T-helper 17 cell (primary cell): ENCODE measurements around the gene MYBL2. TPM values are rescaled to one million over a fixed set of nuclear protein-coding genes. Genes with fewer than 3 reads are reported as not detected.

Experiments used
- ATAC-seq: fragments of 150-1000 bp; cut with Tn5 transposase; 2 replicates; pipeline ENCODE4 v1.10.0; 2021; ENCODE audit warnings: mild to moderate bottlenecking, moderate library complexity
- DNase-seq, 3 donors: peaks; one replicate each; pipeline versions ENCODE4 v3.0.0 to v3.0.0-alpha.2; 2020 to 2021
- H3K9me3 ChIP-seq: one replicate; pipeline ENCODE4 v1.7.0; 2013; ENCODE audit warnings: low read length, mild to moderate bottlenecking; ENCODE audit not compliant: control insufficient read depth, poor library complexity, severe bottlenecking
- H3K27ac Mint-ChIP-seq: one replicate; pipeline ENCODE4 v1.8.0; 2022; ENCODE audit warnings: mild to moderate bottlenecking, moderate library complexity, mixed read lengths
- H3K27me3 Mint-ChIP-seq: one replicate; pipeline ENCODE4 v1.8.0; 2022; ENCODE audit warnings: mixed read lengths
- H3K36me3 Mint-ChIP-seq: one replicate; pipeline ENCODE4 v1.8.0; 2022; ENCODE audit warnings: low read depth, mixed read lengths
- H3K4me1 Mint-ChIP-seq: one replicate; pipeline ENCODE4 v1.8.0; 2022; ENCODE audit warnings: mild to moderate bottlenecking, mixed read lengths
- H3K4me3 Mint-ChIP-seq: one replicate; pipeline ENCODE4 v1.8.0; 2022; ENCODE audit warnings: mild to moderate bottlenecking, moderate library complexity, mixed read lengths
- total RNA-seq, 4 donors: library from RNA in 2 of 4; stranded (reverse) in 2 of 4; gene quantifications; one replicate each; pipeline ENCODE4 v1.2.3 and lab custom pipeline; 2022 to 2026

Gene MYBL2
- total RNA-seq, 2 donors from 2014 or later = 0.44 to 1.6 TPM

DNA sequence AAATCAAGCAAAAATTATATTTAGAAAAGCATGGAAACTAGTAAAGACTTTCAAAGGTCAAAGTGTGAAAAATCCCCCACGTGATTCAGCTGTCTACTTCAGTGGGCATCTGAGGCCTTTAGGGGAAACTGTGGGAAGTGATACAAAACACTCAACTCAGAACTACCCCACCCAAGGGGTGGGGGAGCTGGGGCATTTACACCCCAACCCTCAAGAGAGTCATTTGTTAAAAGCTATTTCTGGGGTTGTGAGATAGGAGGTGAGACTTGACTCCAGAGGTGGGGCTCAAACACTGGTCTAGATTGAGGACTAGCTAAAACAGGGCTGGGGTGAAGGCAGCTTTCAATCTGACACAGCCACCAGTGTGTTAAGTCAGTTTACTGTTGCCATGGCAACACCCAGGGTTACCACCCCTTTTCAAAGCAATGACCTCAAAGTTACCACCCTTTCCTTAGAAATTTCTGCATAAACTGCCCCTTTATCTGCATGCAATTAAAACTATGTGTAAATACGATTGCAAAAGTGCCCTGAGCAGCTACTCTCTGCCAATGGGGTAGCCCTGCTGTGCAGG, 69.8 kb downstream of the MYBL2 start:
- H3K27me3 Mint-ChIP-seq = peaks cover 20% of the 10 kb centered on the region

DNA sequence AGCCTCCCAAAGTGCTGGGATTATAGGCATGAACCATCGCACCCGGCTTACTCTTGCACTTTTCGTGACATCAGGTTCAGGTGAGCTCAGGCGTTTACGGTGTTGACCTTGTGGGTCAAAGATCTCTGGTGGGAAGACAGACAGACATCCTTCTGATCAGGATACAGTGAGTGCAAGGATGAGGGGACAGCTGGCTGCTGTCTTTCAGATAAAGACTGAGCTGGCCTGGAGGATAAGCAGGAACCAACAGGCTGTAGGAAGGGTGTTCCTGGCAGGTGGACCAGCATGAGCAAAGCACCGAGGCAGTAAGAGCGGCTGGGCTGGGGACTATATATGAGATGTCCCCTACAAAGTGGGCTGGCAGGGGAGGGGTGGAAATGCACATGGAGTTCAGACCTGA, 71.0 kb downstream of the MYBL2 start:
- peaks cover 3% of the 10 kb centered on the region for H3K4me1 Mint-ChIP-seq
- no peak overlapping the region for H3K27ac Mint-ChIP-seq

More for the DNA sequence above, 69.8 kb downstream of the MYBL2 start:
- H3K4me1 Mint-ChIP-seq = peaks cover 3% of the 10 kb centered on the region
- peaks cover 2% of the 10 kb centered on the region for H3K36me3 Mint-ChIP-seq
- DNase-seq = no peak
- no peak overlapping the region for H3K4me3 Mint-ChIP-seq
- no peak overlapping the region for H3K27ac Mint-ChIP-seq
- no peaks in the 10 kb centered on the region for H3K9me3 ChIP-seq
- ATAC-seq = peak; percentile 41

DNA sequence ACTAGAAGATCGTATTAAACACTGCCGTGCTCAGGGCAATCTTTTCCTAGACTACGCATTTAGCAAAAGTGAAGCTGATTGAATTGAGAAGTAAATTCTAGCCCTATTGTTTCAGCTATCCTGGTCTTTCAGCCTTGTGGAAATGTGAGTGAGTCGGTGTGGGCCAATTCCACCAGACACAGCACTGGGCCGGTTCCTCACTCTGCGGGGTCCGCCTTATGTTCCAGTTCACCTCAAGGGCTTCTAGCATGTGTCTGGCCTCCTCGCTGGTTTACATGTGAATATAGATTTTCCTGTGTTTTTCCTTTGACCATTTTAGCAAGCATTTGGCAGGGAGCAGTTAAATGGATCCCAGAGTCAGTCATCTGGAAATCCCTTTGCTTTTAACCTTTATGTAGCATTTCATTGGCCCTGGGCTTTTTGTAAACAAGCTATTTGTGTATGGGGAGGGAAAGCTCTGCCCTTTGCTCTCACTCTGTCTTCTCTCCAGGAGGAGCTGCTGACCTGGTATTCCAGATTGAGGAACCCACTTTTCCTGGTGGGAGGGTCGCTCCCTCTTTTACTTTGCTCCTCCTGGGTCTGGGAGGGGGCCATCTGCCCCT, 72.3 kb downstream of the MYBL2 start:
- no peaks in the 10 kb centered on the region for H3K4me1 Mint-ChIP-seq
- DNase-seq (no peak), ATAC-seq (no peak)
- no peaks in the 10 kb centered on the region for H3K9me3 ChIP-seq
- H3K27ac Mint-ChIP-seq = no peak overlapping the region
- H3K27me3 Mint-ChIP-seq = peaks cover 26% of the 10 kb centered on the region
- H3K4me3 Mint-ChIP-seq = no peak overlapping the region
- peaks cover 2% of the 10 kb centered on the region for H3K36me3 Mint-ChIP-seq

More for the DNA sequence above, 71.0 kb downstream of the MYBL2 start:
- no peak for DNase-seq
- Mint-ChIP-seq H3K36me3 (peaks cover 2% of the 10 kb centered on the region), H3K4me3 (peak overlapping the region; percentile 31), H3K27me3 (peaks cover 23% of the 10 kb centered on the region)
- ATAC-seq = no peak
- no peaks in the 10 kb centered on the region for H3K9me3 ChIP-seq

DNA sequence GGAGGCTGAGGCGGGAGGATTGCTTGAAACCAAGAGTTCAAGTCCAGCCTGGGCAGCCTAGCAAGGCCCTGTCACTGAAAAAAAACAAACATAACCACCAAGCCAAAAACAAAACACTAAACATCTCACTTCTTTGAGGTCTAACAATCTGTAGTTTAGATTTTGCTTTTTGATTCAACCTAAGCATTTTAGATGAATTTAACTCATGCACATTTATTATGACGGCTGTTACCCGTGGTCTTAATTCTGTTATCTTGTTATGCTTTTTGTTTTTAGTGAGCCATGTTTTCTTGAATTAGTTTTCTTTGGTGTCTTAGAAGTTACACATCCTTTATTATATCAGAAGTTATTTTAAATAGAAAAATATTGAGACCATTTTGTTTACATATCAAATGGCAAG, 73.7 kb downstream of the MYBL2 start:
- Mint-ChIP-seq H3K4me1 (no peaks in the 10 kb centered on the region), H3K27me3 (peaks cover 20% of the 10 kb centered on the region), H3K4me3 (no peak overlapping the region), H3K27ac (no peak overlapping the region), H3K36me3 (peaks cover 2% of the 10 kb centered on the region)
- DNase-seq (no peak), ATAC-seq (no peak)
- no peaks in the 10 kb centered on the region for H3K9me3 ChIP-seq

DNA sequence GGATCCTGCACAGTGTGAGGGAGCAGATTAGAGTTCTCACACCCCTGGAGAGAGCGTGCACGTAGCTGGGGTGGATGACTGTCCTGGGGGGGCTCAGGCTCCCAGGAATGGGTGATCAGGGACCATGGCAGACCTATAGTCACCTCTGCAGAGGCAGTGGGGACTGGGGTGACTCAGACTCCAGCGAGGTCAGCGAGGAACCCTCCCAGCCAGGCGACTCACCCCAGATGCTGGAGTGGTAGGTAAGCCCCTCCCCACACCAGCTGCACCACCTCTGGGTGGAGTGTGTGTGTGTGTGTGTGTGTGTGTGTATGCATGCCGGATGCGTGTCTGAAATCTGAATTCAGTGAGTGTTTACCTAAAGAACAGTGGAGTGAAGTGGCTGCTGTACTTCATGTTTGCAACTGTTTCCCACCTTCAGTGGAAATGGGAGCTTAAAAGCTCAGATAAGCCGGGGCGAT, 77.3 kb downstream of the MYBL2 start:
- ATAC-seq = no peak

DNA sequence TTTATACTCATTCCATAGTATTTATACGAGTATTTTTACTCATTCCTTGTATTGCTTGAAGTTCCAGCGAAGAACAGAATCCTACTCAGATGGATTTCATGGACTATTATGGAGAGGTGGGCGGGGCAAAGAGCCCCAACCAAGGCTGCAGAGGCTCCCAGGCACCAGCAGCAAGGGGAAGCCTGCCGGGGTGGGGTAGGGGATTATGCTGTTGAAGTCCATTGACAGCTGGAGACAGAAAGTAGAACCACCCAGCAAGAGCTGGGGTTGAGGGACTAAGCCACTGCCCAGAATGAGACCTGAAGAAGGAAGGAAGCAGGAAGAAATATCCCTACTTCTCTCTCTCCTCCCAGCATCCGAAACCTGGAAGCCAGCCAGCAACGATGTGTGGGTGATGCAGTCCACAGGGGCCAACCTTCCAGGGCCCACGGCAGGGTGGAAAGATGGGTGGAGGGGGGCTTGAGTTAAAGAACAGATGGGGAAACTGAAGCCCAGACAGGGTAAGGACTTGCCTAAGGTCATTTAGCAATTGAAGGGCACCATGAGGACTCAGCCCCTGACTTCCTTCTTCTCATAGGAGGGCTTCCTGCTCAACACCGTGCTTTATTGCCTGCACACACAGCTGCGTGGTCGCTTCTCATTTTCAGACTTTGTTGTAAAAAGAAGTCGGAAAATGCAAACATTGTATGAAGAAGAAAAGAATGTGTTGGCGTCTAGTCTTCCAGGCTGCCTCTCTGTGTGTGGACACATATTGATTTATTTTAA, 78.2 kb downstream of the MYBL2 start:
- peaks cover 4% of the 10 kb centered on the region for H3K4me1 Mint-ChIP-seq
- peaks cover 2% of the 10 kb centered on the region for H3K36me3 Mint-ChIP-seq
- ATAC-seq = no peak

More for the DNA sequence above, 77.3 kb downstream of the MYBL2 start:
- DNase-seq = no peak
- Mint-ChIP-seq H3K4me1 (peaks cover 3% of the 10 kb centered on the region), H3K36me3 (peaks cover 2% of the 10 kb centered on the region), H3K4me3 (no peak overlapping the region), H3K27me3 (peaks cover 22% of the 10 kb centered on the region), H3K27ac (no peak overlapping the region)
- no peaks in the 10 kb centered on the region for H3K9me3 ChIP-seq

DNA sequence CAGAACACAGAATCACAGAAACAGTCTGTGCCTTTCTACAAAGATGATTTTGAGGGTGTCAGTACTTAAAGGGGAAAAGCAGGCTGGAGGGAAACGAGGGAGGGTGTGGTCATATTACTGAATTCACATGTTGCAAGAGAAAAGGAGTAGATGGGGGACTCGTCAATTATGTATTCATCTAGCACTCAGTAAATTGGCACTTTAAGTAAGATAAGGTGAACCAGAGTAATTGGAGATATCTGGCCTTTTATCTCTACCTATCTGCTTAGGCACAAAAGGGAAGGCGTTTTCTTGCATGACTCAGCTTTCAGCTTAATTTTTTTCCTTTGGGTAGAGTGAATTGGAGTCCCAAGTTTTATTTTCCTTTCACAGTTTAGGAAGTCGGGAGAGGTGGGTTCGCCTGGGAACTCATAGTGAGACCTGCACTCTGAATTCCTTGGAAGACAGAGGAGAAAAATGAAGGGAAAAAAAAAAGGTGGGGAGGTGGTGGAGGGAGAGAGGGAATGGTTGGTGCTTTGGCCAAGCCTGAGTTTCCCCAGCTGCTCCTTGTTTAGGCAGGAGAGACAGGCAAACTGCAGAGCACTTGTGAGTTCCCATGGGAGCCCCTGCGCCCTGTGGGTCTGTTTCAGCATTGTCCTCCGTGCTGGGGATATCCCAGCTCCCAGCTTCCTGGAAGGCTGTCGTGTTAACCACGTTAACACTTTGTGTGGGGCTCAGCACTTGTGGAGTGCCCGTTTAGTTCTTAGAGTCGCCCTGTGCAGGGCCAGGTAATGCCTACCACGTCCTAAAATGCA, 79.6 kb downstream of the MYBL2 start:
- ATAC-seq (no peak), DNase-seq (no peak)
- Mint-ChIP-seq H3K4me1 (peaks cover 14% of the 10 kb centered on the region), H3K27me3 (peaks cover 37% of the 10 kb centered on the region), H3K36me3 (peaks cover 2% of the 10 kb centered on the region), H3K27ac (no peak overlapping the region), H3K4me3 (no peak overlapping the region)
- H3K9me3 ChIP-seq = no peaks in the 10 kb centered on the region

More for the DNA sequence above, 78.2 kb downstream of the MYBL2 start:
- Mint-ChIP-seq H3K27me3 (peaks cover 26% of the 10 kb centered on the region), H3K27ac (no peak overlapping the region), H3K4me3 (no peak overlapping the region)
- no peaks in the 10 kb centered on the region for H3K9me3 ChIP-seq
- DNase-seq = no peak

DNA sequence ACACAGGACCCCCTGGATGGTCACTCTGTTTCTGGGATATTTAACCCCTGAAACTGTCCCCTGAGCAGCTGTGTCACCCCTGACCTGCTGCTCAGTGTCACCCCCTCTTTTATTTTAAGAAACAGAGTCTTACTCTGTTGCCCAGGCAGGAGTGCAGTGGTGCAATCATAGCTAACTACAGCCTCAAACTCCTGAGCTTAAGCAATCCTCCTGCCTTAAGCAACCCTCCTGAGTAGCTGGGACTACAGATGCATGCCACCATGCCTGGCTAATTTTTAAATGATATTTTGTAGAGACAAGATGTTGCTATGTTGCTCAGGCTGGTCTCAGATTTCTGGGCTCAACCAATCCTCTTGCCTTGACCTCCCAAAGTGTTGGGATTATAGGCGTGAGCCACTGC, 81.4 kb downstream of the MYBL2 start:
- DNase-seq = no peak
- Mint-ChIP-seq H3K4me1 (peaks cover 25% of the 10 kb centered on the region), H3K27me3 (peaks cover 36% of the 10 kb centered on the region), H3K36me3 (peaks cover 2% of the 10 kb centered on the region), H3K27ac (no peak overlapping the region), H3K4me3 (no peak overlapping the region)
- H3K9me3 ChIP-seq = no peaks in the 10 kb centered on the region
- no peak for ATAC-seq

DNA sequence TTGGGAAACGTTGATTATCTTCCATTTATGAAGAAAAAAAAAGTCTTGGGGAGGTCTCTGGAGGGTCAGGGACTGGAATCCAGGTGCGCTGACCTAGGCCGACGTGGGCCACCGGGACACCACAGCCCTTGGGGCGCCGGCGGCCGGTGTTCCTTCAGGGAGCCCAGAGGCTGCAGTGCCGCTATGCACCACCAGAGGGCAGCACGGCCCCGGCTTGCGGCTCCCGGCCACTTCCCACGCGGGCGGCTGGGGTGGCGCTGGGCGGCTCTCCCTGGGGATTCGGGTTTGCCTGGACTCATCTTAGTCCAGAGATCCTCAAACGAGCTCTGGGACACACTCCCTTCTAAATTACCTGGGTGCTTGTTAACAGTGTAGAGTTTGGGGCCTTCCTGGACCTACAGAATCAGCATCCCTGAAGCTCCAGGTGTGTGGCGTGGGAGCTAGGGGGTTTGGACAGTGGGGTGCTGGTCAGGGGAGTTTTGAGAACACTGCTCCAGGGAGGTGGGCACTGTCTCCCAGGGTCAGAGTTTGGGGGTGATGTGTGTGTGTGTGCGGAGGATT, 82.9 kb downstream of the MYBL2 start:
- no peaks in the 10 kb centered on the region for H3K9me3 ChIP-seq
- Mint-ChIP-seq H3K36me3 (peaks cover 3% of the 10 kb centered on the region), H3K4me1 (peaks cover 25% of the 10 kb centered on the region), H3K27me3 (peaks cover 31% of the 10 kb centered on the region), H3K27ac (peak overlapping the region; percentile 51), H3K4me3 (no peak overlapping the region)
- DNase-seq (peak; percentile 69 to 87 (median 79)), ATAC-seq (peak; percentile 83)

DNA sequence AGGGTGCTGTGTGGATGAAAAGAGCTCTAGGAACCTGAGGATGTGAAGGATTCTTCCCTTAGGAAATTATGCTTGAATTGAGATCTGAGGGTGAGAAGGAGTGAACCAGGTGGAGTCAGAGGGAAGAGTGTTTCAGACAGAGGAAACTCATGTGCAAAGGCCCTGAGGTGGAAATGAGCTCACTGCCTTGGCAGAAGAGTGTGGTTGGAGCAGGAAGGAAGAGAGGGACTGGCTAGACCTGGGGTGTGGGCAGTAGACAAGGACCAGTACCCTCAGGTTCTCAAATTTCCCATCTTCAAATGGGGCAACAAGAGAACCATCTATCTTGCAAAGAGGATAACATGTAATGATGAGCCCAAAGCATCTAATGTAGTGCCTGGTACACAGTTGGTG, 83.9 kb downstream of the MYBL2 start:
- Mint-ChIP-seq H3K27me3 (peaks cover 30% of the 10 kb centered on the region), H3K4me1 (peaks cover 25% of the 10 kb centered on the region), H3K36me3 (peaks cover 4% of the 10 kb centered on the region), H3K4me3 (no peak overlapping the region), H3K27ac (peak overlapping the region; percentile 51)
- no peaks in the 10 kb centered on the region for H3K9me3 ChIP-seq
- ATAC-seq (no peak), DNase-seq (no peak)

DNA sequence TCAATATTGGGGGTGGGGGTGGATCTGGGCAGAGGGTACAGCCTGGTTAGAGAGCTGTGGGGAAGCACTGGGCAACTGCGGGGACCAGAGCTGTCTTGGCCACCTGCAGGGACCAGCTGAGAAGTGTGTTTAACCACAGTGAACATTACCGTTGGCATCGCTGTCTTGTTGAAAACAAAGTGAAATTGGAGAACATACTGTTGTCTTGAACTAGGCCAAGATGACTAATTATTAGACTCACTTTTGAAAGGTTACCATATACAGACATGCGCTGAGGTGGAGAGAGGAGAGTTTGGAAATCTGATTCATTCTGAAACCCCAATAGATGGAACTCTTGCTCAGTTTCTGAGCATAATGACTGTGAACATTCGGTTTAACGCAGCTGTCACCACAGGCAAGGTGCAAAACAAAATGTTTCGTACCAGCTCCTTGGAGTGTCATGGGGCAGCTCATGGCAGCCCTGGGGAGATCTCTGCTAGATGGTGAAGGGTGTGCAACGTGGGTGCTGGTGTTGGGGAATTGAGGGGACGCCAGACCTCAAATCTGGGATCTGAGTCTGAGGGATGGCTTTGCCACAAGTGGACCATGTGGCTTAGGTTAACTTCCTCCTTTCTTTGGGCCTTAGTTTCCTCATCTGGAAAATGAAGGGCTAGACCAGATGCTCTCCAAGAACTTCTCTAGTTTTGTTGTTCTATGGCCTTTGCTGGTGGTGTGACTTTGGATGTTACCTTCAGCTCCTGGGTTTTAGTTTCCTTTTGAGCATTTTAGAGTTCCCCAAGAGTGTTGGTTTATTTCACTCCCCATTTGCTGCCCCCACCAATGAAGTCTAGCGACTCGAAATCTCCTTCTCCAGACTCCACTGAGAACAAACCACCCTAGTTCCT, 84.5 kb downstream of the MYBL2 start:
- peak overlapping the region; percentile 28 for H3K4me3 Mint-ChIP-seq
- peaks cover 25% of the 10 kb centered on the region for H3K4me1 Mint-ChIP-seq
- DNase-seq = no peak

DNA sequence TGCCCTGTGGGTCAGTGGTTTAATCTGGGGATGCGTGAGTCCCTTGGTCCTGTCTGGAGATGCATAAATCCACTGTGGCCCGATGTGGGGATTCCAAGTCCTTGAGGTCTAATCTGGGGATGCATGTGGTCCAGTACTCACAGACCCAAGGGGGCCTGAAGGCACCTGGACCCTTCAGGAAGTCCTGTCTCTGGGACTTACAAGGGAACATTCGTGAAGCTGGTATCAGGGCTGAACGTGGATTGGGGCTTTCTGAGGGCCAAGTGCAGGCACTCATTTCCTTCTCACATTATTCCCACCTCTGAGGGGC, 85.1 kb downstream of the MYBL2 start:
- Mint-ChIP-seq H3K4me3 (peak overlapping the region; percentile 3), H3K4me1 (peaks cover 23% of the 10 kb centered on the region), H3K36me3 (peaks cover 4% of the 10 kb centered on the region), H3K27me3 (peaks cover 20% of the 10 kb centered on the region), H3K27ac (peak overlapping the region; percentile 51)
- no peak for ATAC-seq
- H3K9me3 ChIP-seq = no peaks in the 10 kb centered on the region
- no peak for DNase-seq

More for the DNA sequence above, 84.5 kb downstream of the MYBL2 start:
- no peaks in the 10 kb centered on the region for H3K9me3 ChIP-seq
- peak; percentile 55 for ATAC-seq
- Mint-ChIP-seq H3K27me3 (peaks cover 24% of the 10 kb centered on the region), H3K36me3 (peaks cover 4% of the 10 kb centered on the region), H3K27ac (peak overlapping the region; percentile 51)
